Stimulated activated CD4-positive, alpha-beta T cell treated with anti-CD3 and anti-CD28 coated beads, Interleukin-4, amount 100 ng/mL, for 48 hours (primary cell): ENCODE data around the gene APOL5.

Experiments
- DNase-seq, 2 donors: peaks; one replicate each; pipeline ENCODE4 v3.0.0-alpha.2; 2020; ENCODE audit warnings: low read depth in 2 of 2

Gene APOL5

DNA sequence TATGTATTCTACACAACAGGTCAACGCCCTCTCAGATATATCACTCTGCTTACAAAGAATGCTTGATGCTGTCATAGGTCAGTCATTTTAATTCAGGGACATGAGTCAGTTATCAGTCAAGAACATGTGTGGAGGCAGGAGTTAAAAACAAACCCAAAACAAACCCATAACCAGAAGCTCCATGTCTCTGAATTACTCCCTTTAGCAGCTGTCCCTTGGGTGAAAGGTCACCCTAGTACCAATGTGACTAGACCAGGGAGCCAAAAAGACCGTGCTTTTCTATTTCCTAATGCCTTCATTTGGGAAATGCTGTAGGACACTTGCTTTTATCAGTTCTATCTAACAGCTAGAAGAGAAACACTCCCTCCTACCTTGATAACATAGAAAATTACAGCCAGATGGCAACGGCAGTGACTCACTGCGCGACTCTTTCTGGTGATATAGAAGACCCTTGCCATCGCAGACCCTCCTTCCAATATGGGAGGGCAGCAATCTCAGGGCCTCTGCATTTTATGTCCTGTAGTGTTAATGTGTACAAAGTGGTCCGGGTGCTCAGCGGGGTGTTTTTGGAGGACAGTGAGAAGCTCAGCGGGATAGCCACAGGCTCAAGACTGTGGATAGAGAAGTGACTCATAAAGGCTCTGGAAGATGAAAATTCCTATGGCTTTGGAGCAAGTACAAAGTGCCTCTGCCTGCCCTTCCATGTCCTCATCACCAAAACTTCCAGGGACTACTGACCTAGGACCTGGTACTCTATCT is 24.8 kb downstream of the APOL5 start:
- no peak for DNase-seq

DNA sequence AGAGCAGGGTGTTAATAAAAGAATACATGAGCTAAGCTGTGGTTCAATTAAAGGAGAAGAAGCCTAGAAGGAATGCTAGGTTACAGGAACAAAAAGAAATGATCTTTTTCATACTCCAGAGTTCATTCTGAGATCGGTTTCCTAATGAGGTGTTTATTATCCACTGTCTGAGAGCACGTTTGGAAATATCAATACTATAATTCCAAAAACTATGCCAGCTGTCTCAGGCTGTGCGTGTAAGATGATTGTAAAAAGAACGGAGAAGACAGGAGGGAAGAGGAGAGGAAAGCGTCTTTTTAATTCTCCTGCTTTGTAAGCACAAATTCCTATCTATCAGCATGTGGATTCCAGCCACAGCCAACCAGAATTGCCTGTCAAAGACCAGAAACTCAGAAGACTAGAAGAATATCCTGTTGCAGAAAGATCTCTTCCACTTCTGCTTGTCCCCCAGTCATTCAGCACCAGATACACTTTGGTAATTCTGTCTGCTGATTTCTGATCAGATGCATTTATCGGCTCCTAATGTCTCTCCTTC is 25.7 kb downstream of the APOL5 start:
- no peak for DNase-seq

GRCh38 chr22:35746248-35746647 is 28.6 kb downstream of the APOL5 start:
- no peak for DNase-seq

DNA sequence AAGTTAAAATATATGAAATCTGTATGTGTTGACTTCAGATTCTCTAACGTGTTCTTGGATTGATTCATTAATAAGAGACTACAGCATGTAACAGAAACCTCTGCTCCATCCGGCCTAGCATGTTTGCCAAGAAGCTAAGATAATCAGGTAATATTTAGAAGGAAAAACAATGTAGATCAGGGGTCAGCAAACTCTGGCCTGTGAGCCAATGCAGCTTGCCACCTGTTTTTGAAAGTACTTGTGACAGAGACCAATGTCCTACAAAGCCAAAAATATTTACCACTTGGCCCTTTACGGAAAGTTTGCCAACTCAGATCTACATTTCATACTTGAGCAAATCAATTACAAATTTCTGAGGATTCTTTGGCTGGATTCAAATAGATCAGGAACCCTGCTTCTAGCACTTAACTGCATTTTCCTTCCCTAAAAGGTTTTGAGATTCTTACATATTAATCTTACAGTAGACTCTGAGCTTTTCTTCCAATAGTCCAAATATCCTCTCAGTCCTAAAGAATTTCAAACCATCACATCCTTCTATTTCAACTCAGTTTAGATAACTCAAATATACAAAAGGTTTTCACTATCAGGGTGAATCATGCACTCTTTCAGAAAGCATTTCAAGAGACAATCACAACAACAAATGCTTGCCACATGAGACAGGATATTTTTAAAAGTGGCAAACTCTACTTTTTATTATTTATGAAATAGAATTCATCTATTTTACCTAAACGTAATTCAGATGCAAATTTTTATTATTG is 29.5 kb downstream of the APOL5 start:
- DNase-seq = no peak

DNA sequence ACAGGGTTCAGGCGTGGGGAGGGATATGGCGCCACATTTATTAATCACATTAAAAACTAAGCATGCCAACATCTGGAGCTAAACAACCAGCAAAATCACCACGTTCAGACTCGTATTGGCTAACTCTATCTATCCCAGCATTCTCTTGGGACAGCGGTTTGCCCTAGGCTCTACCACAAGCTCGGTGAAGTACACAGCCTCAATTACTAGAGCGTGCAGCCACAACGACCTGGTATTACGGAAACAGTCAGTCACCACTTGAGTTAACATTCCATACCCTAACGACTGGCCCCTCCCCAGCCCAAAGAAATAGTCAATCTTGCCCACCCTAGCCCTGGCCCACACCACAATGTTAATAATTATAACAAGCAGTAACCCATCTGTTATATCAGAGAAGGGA is 32.1 kb downstream of the APOL5 start:
- DNase-seq = no peak

- no peak for DNase-seq
These were observed 34.6 kb downstream of the APOL5 start for GRCh38 chr22:35752006-35752862.

DNA sequence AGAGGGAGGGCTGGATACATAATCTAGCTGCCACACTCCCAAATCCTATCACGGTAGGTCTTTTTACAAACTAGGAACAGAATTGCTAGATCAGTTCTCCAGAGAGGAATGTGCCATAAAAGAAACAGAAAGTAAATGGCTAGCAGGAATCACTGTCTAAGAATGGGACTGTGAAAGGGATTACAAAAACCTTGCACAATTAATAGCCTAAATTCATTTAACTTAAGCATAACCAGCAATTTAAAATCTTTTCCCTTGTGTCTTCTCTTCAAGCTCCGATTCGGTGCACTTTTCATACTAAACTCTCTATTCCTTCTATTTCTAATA is 35.2 kb downstream of the APOL5 start:
- no peak for DNase-seq

GRCh38 chr22:35754761-35755160 is 37.1 kb downstream of the APOL5 start:
- DNase-seq = no peak

- DNase-seq = no peak
These were observed 39.0 kb downstream of the APOL5 start for GRCh38 chr22:35756722-35757121.

GRCh38 chr22:35758394-35758793 is 40.7 kb downstream of the APOL5 start:
- no peak for DNase-seq

DNA sequence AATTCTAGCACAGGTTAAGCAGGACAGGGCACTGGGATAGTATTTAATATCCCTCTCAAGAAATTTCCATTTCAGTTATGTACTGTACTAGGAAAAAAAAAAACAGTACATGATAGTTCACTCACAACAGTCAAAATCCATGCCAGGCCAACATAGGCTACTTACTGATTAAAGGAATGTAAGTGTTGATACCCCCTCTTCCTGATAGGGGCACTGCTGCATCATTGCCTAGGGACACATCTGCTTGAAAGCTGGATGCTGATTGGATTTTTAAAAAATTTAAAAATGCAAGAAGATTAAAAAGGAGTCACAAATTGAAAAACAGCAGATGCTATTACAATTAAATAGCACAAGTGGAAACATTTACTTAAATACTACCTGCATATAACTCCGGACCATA is 43.4 kb downstream of the APOL5 start:
- DNase-seq = no peak

GRCh38 chr22:35766654-35767580 is 49.2 kb downstream of the APOL5 start:
- no peak for DNase-seq

DNA sequence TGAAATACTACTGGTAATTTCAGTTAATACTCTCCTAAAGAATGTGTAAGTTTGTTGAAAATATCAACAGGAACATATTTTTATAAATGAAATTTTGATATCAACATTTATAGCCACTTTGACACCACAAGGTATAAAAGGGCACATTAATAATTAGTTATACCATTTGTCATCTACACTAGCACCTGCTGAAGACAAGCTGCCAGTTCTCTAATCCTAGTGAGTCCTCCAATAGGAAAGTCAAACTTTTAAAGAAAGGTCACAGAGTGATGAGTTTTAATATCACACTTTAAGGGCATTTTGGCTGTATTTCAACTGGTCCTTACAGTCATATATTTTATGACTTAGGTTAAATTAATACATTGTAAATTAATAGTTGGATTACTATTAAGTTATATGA is 52.3 kb downstream of the APOL5 start:
- DNase-seq = no peak

DNA sequence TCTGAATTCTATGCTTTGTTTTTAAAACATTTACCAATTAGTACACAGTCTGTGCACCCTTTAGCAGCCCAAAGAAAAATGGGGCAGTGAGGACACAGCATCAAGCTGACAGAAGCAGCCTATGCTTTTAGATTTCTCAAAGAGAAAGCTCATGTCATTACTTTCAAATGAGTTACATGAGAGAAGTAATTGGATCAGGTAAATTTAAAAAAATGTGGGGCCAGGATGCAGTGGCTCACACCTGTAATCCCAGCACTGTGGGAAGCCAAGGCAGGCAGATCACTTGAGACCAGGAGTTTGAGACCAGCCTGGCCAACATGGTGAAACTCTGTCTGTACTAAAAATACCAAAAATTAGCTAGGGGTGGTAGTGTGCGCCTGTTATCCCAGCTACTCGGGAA is 57.7 kb downstream of the APOL5 start:
- DNase-seq = no peak

GRCh38 chr22:35777335-35777975 is 59.8 kb downstream of the APOL5 start:
- no peak for DNase-seq
